IPS DF 6.9 (cell line): Measurements from ENCODE around the gene CNTNAP2.

ENCODE experiments used
- DNase-seq: peaks from one replicate; pipeline ENCODE4 v3.0.0-alpha.2; 2013; ENCODE audit warnings: low read depth, low spot score
- H3K27ac ChIP-seq: one replicate; pipeline ENCODE4 v1.5.1; 2013; ENCODE audit warnings: low read length, control low read depth
- H3K27me3 ChIP-seq: 2 replicates; pipeline ENCODE4 v1.6.1; 2013; ENCODE audit warnings: mild to moderate bottlenecking, low read length; ENCODE audit not compliant: control insufficient read depth, insufficient read depth
- H3K36me3 ChIP-seq: 2 replicates; pipeline ENCODE4 v1.6.1; 2013; ENCODE audit warnings: low read length; ENCODE audit not compliant: control insufficient read depth, insufficient read depth
- H3K4me1 ChIP-seq: 2 replicates; pipeline ENCODE4 v1.6.1; 2013; ENCODE audit warnings: low read length; ENCODE audit not compliant: control insufficient read depth, insufficient read depth
- H3K4me3 ChIP-seq: 2 replicates; pipeline ENCODE4 v1.5.1; 2013; ENCODE audit warnings: mild to moderate bottlenecking, low read length
- H3K9me3 ChIP-seq: 2 replicates; pipeline ENCODE4 v1.6.1; 2013; ENCODE audit warnings: low read length, inconsistent platforms; ENCODE audit not compliant: control insufficient read depth, insufficient read depth
- WGBS: extraction: QIAGEN DNeasy Blood & Tissue Kit; methylation state at CpG from one replicate; pipeline ENCODE4 v1.1.7; 2013; ENCODE audit warnings: mixed read lengths, missing lambda C conversion rate; ENCODE audit not compliant: insufficient read length, insufficient coverage; 5-methylcytosine and 5-hydroxymethylcytosine counted together

Gene CNTNAP2

GRCh38 chr7:147640821-147641220 is 1524.2 kb downstream of the CNTNAP2 start:
- Histone ChIP-seq H3K4me3 (no peak overlapping the region), H3K36me3 (no peaks in the 10 kb centered on the region), H3K4me1 (no peaks in the 10 kb centered on the region), H3K27me3 (no peaks in the 10 kb centered on the region), H3K9me3 (no peaks in the 10 kb centered on the region), H3K27ac (no peak overlapping the region)
- no peak for DNase-seq
- no CpG with 5 or more reads among the region's 9 CpGs for WGBS

- DNase-seq, result no peak
- Histone ChIP-seq H3K4me3 (no peak overlapping the region), H3K4me1 (no peaks in the 10 kb centered on the region), H3K27ac (no peak overlapping the region), H3K9me3 (no peaks in the 10 kb centered on the region), H3K27me3 (no peaks in the 10 kb centered on the region), H3K36me3 (no peaks in the 10 kb centered on the region)
- WGBS, result 100% methylated on average over 1 of the region's 4 CpGs
These were observed 1530.0 kb downstream of the CNTNAP2 start for GRCh38 chr7:147646568-147646967.

DNA sequence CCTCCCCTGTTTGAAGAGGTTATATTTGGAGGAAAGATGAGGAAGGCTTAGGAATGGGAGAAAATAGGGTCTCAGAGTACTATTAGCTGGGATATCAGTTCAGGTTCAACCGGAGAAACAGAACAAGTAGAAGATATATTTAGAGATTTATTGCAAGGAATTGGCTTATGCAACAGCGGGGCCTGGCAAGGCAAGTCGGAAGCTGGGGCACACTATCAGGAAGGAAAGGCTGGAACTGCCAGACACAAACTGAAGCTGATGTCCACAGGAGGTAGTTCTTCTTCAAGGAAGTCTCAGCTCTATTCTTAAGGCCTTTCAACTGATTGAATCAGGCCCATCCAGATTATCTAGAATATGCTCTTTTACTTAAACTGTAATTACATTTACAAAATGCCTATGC is 1534.4 kb downstream of the CNTNAP2 start:
- DNase-seq, result no peak
- Histone ChIP-seq H3K36me3 (no peaks in the 10 kb centered on the region), H3K27me3 (no peaks in the 10 kb centered on the region), H3K27ac (no peak overlapping the region), H3K4me3 (no peak overlapping the region), H3K9me3 (no peaks in the 10 kb centered on the region), H3K4me1 (no peaks in the 10 kb centered on the region)
- no CpG with 5 or more reads among the region's 3 CpGs for WGBS

- no peaks in the 10 kb centered on the region for H3K9me3 ChIP-seq
- no peak overlapping the region for H3K27ac ChIP-seq
- no peak for DNase-seq
- H3K4me1 ChIP-seq, result no peaks in the 10 kb centered on the region
- H3K27me3 ChIP-seq, result no peaks in the 10 kb centered on the region
- H3K4me3 ChIP-seq, result no peak overlapping the region
- no peaks in the 10 kb centered on the region for H3K36me3 ChIP-seq
- no CpG with 5 or more reads among the region's 1 CpG for WGBS
These were observed 1535.0 kb downstream of the CNTNAP2 start for GRCh38 chr7:147651601-147652000.

DNA sequence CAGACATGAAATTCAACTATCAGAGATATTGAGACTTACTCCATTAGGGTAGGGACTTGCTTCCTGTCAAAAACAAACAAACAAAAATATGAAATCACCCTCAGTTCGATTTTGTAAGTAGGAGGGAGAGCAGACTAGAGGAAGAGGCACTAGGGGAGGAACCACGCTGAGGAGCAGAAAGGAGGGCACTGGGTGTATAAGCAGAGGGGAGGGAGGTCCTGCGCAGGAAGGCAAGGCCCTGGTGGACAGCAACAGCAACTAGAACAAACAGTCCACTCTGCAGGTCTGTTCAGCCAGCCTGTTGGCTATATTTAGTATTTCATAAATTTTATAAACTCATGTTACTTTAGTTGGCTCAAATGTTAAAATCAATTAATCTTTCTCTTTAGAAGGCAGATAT is 1536.9 kb downstream of the CNTNAP2 start:
- no peak overlapping the region for H3K27ac ChIP-seq
- no CpG with 5 or more reads among the region's 3 CpGs for WGBS
- H3K27me3 ChIP-seq, result no peaks in the 10 kb centered on the region
- DNase-seq, result no peak
- no peak overlapping the region for H3K4me3 ChIP-seq
- 0 out of 2 replicates have a peak, but pooled peaks cover under 1% of the 10 kb centered on the region for H3K4me1 ChIP-seq
- no peaks in the 10 kb centered on the region for H3K36me3 ChIP-seq
- H3K9me3 ChIP-seq, result no peaks in the 10 kb centered on the region

DNA sequence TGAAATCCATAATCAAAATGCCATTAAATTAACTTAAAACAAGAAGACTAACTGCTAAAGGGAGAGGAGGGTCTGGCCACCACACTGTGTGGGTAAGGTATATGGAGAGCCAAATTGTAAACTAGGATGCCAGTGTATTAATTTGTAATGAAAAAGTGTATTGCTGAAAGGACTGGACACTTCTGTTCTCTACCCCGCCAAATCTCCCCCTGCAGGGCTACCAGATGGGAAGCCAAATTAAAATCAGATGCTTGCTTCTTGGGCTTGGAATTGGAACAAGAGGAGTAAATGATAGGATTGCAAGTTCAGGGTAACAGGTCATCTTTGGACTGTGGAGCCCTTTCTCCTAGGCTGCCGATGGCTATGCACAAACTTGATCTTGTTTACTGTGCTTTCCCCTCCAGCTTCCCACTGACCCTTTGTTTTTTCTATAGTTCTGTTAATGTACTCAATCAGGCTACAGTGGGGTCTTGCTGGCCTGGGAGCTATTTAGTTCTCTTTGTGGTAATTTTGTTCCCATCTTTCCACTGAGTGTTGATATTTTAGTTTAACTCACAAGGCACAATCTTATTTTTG is 1541.9 kb downstream of the CNTNAP2 start:
- Histone ChIP-seq H3K9me3 (no peaks in the 10 kb centered on the region), H3K4me3 (no peak overlapping the region), H3K4me1 (peaks cover 1% of the 10 kb centered on the region; the same call in 1 of the 2 replicates), H3K27me3 (no peaks in the 10 kb centered on the region), H3K27ac (no peak overlapping the region), H3K36me3 (no peaks in the 10 kb centered on the region)
- no CpG with 5 or more reads among the region's 2 CpGs for WGBS
- DNase-seq, result no peak

DNA sequence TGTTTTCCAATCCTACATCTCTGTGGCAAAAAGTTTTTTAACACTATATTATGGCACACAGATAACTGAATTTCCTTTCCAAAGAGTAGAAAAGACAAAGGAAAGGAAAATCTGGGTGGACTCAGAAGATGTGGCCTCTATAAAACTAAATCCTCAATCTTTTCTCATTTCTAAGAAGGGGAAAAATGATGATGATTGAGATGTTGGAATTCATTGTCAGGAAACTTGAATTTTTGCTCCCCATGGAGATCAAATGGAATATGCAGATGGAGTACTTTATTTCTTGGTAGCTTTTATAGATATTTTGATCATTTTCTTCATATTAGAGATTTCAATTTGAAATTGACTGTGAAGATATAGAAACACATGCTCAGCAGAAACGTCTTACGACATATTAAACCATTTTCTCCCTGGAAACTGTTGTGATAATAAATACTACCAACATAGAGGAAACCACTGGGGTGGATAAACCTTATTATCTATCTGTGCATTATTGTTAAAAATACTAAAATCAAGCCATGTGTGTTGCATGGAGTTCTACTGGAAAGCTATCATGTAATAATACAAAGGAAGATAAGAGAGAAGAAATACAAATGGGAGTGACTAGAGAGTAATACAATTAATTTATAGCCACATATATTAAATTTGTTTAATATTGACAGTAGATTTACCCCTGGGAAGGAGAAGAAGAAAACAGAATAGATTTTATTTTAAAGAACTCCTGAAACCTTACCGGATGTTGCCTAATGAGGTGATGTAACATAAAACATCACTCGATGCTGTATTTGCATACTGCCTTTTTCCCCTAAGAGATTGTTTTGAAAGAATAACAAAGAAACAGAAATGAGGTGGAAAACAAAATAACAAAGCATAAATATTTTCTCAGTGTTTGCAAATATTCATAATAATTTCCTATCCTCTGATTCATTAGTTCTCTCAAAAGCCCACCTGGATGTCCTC is 1542.7 kb downstream of the CNTNAP2 start:
- H3K27ac ChIP-seq, result no peak overlapping the region
- WGBS, result no CpG with 5 or more reads among the region's 4 CpGs

DNA sequence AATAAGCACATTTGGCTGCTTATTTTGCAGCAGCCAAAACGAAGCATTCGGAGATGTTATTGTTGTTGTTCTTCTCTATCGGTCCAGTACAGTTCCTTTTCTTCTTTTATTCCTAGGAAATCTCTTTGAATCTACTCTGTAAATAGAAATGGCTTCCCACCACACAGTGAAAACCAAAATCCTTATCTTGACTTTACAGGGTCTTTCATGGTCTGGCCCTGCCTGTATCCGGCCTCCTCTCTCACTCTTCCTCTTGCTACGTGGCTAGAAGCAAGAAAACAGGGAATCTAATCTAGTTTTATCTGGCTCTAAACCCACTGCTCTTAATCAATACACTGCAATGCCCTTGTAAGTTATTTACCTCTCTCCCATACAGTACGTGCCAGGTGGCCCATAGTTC is 1547.9 kb downstream of the CNTNAP2 start:
- DNase-seq, result no peak
- Histone ChIP-seq H3K27ac (no peak overlapping the region), H3K4me3 (no peak overlapping the region), H3K27me3 (no peaks in the 10 kb centered on the region), H3K4me1 (no peaks in the 10 kb centered on the region; the same call in 1 of the 2 replicates), H3K9me3 (no peaks in the 10 kb centered on the region), H3K36me3 (no peaks in the 10 kb centered on the region)
- no CpG with 5 or more reads among the region's 6 CpGs for WGBS

More for the DNA sequence above, 1542.7 kb downstream of the CNTNAP2 start:
- no peaks in the 10 kb centered on the region for H3K27me3 ChIP-seq
- no peaks in the 10 kb centered on the region for H3K36me3 ChIP-seq
- no peak for DNase-seq
- no peak overlapping the region for H3K4me3 ChIP-seq
- no peaks in the 10 kb centered on the region for H3K9me3 ChIP-seq
- H3K4me1 ChIP-seq, result peaks cover 1% of the 10 kb centered on the region; the same call in 1 of the 2 replicates

DNA sequence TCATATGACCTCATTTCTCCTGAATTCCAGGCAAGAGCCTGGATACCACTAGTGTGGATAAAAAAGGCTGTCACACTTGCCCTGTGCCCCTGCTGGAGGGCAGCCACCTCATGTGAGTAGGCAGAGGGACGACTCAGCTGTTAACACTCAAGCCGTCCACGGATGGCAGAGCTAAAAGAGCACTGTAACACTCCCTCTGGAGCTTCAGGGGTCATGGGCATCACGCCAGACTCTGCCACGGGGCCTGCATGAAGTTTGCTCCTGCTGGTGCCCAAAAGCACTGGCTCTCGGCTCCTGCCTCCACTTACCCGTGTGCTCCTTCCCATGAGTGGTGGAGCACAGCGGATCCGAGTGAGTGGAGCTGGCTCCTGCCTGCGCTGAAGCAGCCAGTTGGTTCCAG is 1554.2 kb downstream of the CNTNAP2 start:
- Histone ChIP-seq H3K36me3 (no peaks in the 10 kb centered on the region), H3K27me3 (no peaks in the 10 kb centered on the region), H3K9me3 (no peaks in the 10 kb centered on the region), H3K4me3 (no peak overlapping the region), H3K4me1 (no peaks in the 10 kb centered on the region), H3K27ac (no peak overlapping the region)
- DNase-seq, result no peak
- WGBS, result no CpG with 5 or more reads among the region's 10 CpGs

DNA sequence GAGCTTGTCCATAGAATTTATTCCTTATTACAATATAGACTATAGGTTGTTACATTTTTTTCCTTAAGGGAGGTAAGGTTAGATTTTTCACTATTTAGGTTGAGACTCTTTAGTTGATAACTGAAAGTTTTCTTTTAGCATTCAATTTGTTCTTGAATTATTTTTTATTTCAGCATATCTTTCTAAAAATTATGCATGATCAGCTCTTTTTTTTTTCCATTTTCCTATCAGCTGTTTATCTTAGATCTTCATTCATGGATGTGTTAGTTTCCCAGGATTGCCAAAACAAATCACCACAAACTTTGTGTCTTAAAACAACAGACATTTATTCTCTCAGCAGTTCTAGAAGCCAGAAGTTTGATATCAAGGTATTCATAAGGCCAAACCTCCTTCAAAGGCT is 1558.1 kb downstream of the CNTNAP2 start:
- DNase-seq, result no peak
- Histone ChIP-seq H3K4me3 (no peak overlapping the region), H3K4me1 (no peaks in the 10 kb centered on the region), H3K9me3 (no peaks in the 10 kb centered on the region), H3K27ac (no peak overlapping the region), H3K36me3 (no peaks in the 10 kb centered on the region), H3K27me3 (no peaks in the 10 kb centered on the region)
